Measurements from ENCODE around the gene BBOF1.

BBOF1 gene

GRCh38 chr14:74034572-74034971 is 15.4 kb downstream of the BBOF1 start:
- no peak for DNase-seq

- DNase-seq, result no peak
These were observed 16.4 kb downstream of the BBOF1 start for GRCh38 chr14:74035556-74035955.

GRCh38 chr14:74038020-74038859 is 19.1 kb downstream of the BBOF1 start:
- no peak for DNase-seq

- DNase-seq, result no peak
These were observed 23.1 kb downstream of the BBOF1 start for GRCh38 chr14:74042296-74042695.

- no peak for DNase-seq
These were observed 26.4 kb downstream of the BBOF1 start for GRCh38 chr14:74045522-74045921.

DNA sequence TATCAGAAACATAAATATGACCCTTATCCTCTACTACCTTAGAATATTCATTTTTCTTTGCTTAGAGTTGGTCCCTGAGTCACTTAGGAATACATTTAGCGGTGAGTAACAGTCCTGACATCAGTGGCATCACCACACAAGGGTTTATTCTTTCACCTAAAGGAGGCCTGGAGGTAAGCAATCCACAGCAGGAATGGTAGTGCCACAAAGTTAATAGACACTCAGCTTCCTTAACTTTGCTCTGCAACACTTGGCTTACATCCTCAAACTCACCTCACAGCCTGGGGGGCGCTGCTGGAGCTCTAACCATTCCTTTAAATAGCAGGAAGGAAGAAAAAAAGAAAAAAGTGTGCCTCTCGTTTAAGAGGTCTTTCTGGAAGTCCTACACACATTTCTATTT is 29.1 kb downstream of the BBOF1 start:
- DNase-seq, result no peak

DNA sequence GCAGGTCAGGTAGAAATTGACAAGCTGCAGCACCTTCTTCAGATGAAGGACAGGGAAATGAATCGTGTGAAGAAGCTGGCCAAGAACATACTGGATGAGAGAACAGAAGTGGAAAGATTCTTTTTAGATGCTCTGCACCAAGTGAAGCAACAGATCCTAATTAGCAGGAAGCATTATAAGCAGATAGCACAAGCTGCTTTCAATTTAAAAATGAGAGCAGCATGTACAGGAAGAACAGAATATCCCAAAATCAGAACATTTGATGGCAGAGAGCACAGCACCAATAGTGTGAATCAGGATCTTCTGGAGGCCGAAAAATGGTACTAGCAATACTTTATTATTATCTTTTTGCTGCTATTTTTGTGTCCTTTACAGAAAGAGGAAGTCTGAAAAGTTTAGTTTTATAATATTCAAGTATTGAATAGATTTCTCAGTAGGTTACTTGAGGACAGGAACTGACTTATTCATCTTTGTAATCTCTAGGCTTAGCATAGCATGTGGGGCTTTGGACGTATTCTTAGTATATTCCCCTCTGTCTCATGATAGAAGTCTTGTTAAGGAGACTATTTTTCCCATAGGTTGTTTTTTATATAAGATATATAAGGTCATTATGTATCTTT is 30.8 kb downstream of the BBOF1 start:
- no peak for DNase-seq

GRCh38 chr14:74062809-74063150 is 43.6 kb downstream of the BBOF1 start:
- no peak for DNase-seq

- DNase-seq, result no peak
These were observed 45.3 kb downstream of the BBOF1 start for GRCh38 chr14:74064426-74064825.

DNA sequence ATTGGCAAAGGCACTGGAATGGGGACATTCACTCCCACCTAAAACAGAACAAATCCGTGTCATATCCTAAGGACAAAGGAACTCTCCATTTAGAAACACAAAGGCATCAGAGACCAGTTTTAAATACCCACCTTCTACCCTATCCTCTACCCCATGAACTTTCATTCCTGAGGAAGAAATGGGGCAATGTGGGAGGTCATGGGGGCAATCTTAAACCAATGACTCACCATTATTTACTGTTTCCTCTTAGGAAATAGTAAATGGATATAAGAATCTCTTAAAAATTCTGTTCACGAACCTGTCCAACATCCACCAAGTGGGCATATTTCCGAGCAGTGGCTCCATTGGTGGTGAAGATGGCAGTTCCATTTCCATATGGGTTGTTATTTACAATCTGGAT is 45.7 kb downstream of the BBOF1 start:
- no peak for DNase-seq

- DNase-seq, result no peak
These were observed 46.8 kb downstream of the BBOF1 start for GRCh38 chr14:74065746-74066575.

DNA sequence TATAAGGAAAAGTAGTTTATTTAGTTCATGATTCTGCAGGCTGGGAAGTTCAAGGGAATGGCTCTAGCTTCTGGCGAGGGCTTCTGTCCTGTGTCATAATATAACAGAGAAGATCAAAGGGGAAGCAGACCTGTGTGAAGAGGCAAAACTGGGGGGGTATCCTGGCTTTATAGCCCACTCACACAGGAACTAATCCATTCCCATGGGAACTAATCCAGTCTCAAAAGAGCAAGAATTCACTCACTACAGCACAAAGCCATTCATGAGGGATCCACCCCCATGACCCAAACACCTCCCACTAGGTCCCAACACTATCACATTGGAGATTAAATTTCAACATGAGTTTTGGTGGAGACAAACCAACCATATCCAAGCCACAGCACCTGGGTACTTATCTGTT is 58.3 kb downstream of the BBOF1 start:
- DNase-seq, result no peak

DNA sequence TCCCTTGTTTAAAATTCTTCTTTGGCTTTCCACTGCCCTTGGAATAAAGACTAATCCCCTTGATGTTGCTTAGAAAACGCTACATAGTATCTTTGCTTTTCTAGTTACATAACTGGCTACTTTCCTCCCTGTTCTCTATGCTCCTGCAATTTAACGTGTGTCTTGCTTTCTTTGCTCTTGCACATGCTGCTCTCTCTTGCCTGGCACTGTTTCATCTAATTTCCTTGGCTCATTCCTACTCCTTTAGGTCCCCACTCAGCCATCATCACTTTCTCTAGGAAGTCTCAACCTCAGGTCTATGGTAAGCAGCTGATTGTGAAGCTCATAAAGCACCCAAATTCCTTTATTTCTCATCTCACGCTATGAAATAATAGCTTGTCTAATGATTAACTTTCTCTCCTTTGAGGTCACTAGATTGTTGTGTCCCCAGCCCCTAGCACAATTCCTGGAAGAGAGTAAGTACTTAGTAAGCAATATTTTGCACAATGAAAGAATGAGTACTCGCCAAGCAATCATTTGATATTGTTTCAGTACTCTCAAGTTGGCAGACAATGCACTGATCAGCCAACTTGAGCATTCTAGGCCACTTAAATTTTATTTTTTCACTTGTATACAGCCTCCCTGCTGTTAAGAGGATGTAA is 61.8 kb downstream of the BBOF1 start:
- DNase-seq, result no peak

DNA sequence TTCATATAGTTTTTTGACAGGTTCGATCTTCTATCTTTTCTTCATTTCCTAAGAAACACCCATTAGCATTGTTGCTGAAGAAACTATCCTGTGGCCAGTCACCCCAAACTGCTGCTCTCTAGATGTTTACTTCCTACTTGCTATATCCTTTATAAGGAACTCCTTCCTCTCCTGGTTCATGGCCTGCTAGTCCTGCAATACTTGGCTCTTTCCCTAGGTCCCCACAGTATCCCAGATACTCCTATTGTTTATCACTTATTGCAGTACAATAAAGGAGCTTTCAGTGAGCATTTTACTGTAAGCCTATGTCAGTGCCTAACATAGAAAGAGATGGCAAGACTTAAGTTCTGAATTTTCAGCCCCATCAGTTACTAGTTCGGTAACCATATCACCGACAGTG is 62.3 kb downstream of the BBOF1 start:
- no peak for DNase-seq

DNA sequence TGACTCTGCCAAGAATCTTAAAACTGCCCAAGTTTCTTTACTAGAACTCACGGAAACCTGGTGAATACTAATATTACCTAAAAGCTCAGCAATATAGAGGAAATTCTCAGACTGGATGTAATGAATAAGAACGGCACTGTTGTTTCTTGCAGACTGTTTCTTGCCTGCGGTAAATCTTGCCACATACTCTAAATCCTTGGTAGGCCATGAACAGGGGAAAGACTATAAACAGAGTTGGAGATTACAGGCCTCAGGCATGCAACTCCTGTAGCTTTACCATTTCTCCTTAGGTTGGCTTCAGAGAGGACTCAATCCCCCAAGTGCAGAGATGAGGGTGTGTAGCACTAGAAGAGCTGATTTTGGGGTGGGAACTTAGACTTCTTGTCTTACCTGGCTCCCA is 64.0 kb downstream of the BBOF1 start:
- no peak for DNase-seq

- DNase-seq, result no peak
These were observed 64.7 kb downstream of the BBOF1 start for GRCh38 chr14:74083784-74084276.

DNA sequence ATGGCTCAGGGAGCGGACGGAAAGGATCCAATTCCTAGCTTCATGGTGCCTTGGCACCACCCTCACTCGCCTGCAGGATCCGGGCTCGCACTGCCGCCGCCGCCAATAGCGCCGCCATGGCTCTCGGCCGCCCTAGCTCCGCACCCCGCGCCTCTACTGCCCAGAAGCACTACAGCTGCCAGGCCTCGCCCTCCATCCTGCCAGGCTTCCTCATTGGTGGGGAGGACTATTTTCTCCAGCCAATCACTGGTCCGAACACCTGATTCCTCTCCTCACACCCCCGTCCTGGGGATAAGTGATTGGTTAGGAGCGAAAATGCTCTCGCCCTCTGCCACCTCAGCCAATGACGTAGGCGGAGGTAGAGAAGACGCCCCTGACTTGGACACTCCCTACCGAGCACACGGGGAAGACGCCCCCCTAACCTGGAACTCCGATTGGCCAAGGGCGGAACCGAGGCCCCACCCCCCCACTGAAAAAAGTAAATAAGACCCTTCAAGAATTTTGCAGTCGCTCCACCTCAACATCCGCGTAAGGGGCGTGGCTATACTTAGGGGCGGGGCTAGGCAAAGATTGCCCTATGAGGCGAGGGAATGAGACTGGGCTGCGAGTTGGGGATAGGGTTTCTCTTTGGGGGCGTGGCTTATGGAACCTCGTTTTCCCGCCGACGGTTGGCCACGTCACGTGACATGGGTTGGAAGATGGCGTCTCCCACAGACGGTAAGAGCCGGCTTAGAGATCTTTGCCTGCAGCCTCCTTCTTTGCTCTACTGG is 65.3 kb downstream of the BBOF1 start, which contains the start of the genes ALDH6A1 and LIN52:
Gene ALDH6A1, minus strand, starts transcription at position 177 of the 770 bp plus-strand sequence. Its CDS starts 59 bp downstream, at position 118.
Gene LIN52, plus strand, starts transcription at position 680 of the 770 bp plus-strand sequence. Its CDS starts 19 bp downstream, at position 699.
- peak; percentile 99 for DNase-seq

- DNase-seq, result peak; percentile 6
These were observed 66.0 kb downstream of the BBOF1 start for GRCh38 chr14:74085047-74085637.

GRCh38 chr14:74085828-74086227 is 66.7 kb downstream of the BBOF1 start:
- no peak for DNase-seq

GRCh38 chr14:74089251-74090020 is 70.3 kb downstream of the BBOF1 start:
- DNase-seq, result no peak

DNA sequence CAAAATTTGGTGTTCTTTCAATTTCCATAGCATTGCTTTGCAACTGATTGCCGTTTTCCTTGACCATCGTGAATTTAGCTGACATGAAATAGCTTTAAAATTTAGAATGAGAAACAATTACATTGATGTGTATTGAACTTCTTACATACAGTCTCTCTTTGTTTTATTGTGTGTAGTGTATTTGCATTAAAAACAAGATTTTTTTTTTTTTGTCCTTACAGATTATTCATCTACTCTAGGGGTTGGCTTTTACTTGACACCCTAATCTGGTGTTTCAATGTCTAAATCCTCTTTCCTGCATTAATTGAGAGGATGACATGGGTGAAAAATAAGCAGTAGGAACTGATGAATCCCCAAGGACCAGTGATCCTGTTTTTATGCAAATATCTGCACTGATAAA is 86.2 kb downstream of the BBOF1 start:
- DNase-seq, result no peak
